ENCODE measurements around the gene RAPGEF2. TPM values are rescaled to one million over a fixed set of nuclear protein-coding genes. Genes with fewer than 3 reads are reported as not detected.
A peak's percentile ranks its signal among the peaks of the same experiment; 100 is the strongest.

Gene RAPGEF2
- total RNA-seq, 1 donor from 2014 or later = 40.6 TPM

DNA sequence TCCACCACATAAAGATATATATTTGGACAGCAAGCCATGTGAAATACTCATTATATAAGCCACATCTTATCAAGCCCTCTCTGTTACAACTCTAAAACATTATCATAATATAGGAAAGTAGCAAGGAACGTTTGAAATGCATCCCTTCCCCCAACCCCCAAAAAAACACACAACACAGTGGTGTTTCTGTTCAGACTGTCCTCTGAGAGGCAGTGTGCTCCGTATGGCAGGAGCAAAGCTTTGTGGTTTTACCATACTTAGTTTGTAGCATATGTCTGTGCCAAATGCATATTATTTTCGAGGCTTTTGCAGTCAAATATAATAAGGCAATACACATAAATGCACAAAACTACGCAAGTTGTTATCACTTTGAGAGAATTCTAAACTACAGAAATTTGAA, 194.2 kb downstream of the RAPGEF2 start:
- Mint-ChIP-seq H3K4me1 (ENCODE audit: unreplicated experiment) (peaks cover 6% of the 10 kb centered on the region), H3K36me3 (peaks cover 2% of the 10 kb centered on the region), H3K27ac (peak overlapping the region; percentile 1), H3K27me3 (no peaks in the 10 kb centered on the region), H3K9me3 (peaks cover 2% of the 10 kb centered on the region), H3K4me3 (no peak overlapping the region)
- no peak for DNase-seq (ENCODE audit: extremely low spot score, unreplicated experiment)
- TF ChIP-seq, protein P1, sequence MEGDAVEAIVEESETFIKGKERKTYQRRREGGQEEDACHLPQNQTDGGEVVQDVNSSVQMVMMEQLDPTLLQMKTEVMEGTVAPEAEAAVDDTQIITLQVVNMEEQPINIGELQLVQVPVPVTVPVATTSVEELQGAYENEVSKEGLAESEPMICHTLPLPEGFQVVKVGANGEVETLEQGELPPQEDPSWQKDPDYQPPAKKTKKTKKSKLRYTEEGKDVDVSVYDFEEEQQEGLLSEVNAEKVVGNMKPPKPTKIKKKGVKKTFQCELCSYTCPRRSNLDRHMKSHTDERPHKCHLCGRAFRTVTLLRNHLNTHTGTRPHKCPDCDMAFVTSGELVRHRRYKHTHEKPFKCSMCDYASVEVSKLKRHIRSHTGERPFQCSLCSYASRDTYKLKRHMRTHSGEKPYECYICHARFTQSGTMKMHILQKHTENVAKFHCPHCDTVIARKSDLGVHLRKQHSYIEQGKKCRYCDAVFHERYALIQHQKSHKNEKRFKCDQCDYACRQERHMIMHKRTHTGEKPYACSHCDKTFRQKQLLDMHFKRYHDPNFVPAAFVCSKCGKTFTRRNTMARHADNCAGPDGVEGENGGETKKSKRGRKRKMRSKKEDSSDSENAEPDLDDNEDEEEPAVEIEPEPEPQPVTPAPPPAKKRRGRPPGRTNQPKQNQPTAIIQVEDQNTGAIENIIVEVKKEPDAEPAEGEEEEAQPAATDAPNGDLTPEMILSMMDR (conservative IDR thresholded peaks at IDR 0.05) = no peak

DNA sequence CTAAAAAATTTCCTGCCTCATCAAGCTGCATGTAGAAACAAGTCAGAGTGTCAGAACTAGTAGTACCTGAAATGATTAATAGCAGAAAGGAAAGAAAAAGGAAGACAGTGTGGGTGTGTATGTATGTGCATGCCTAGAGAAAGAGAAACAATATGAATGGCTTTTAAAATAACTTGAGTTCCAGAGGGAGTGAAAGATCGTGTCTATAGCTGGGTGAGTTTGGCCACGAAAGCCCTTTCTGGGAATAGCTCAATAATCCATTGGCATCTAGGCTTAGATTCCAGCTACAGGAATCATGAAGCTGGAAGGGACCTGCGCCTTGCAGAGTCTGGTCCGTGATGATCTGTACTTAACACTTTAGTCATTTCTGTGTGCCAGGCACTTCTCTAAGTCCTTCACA, 195.6 kb downstream of the RAPGEF2 start:
- no peak for DNase-seq (ENCODE audit: extremely low spot score, unreplicated experiment)
- TF ChIP-seq, protein P1 (conservative IDR thresholded peaks at IDR 0.05) = no peak
- H3K27ac Mint-ChIP-seq = peak overlapping the region; percentile 88
- no peaks in the 10 kb centered on the region for H3K36me3 Mint-ChIP-seq
- H3K9me3 Mint-ChIP-seq = no peaks in the 10 kb centered on the region
- no peaks in the 10 kb centered on the region for H3K27me3 Mint-ChIP-seq
- peaks cover 4% of the 10 kb centered on the region for H3K4me1 Mint-ChIP-seq (ENCODE audit: unreplicated experiment)
- H3K4me3 Mint-ChIP-seq = peak overlapping the region; percentile 68

DNA sequence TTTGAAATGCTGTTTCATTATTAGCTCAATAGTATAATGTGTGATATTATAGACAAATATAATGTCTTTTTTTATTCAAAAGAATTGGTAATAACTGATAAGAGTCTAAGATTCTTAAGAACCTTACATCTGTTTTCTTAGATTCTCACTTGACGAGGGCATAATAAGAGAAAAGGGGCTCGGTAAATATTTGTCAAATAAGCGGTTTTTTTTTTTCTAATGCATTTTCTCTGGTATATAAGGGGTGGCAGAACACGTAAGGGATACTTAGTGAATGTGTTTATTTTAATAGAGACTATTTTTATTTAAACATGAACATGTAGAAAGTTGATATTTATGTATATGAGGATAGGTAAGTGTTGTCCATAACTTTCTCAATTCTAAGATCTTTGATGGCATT, 200.6 kb downstream of the RAPGEF2 start:
- Mint-ChIP-seq H3K9me3 (peaks cover 5% of the 10 kb centered on the region), H3K4me3 (no peak overlapping the region), H3K4me1 (ENCODE audit: unreplicated experiment) (peaks cover 2% of the 10 kb centered on the region), H3K27ac (no peak overlapping the region), H3K27me3 (no peaks in the 10 kb centered on the region), H3K36me3 (peaks cover 23% of the 10 kb centered on the region)
- TF ChIP-seq, protein P1 (conservative IDR thresholded peaks at IDR 0.05) = no peak
- DNase-seq (ENCODE audit: extremely low spot score, unreplicated experiment) = no peak

DNA sequence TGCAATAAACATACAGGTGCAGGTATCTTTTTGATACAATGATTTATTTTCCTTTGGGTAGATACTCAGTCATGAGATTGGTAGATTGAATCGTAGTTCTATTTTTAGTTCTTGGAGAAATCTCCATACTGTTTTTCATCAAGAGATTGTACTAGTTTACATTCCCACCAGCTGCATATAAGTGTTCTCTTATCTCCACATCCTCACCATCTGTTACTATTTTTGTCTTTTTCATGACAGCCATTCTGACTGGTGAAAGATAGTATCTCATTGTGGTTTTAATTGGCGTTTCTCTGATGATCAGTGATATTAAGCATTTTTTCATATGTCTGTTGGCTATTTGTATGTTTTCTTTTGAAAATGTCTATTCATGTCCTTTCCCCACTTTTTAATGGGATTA, 202.2 kb downstream of the RAPGEF2 start:
- Mint-ChIP-seq H3K36me3 (peaks cover 23% of the 10 kb centered on the region), H3K4me1 (ENCODE audit: unreplicated experiment) (peaks cover 6% of the 10 kb centered on the region), H3K9me3 (peaks cover 5% of the 10 kb centered on the region), H3K27me3 (no peaks in the 10 kb centered on the region), H3K27ac (no peak overlapping the region), H3K4me3 (no peak overlapping the region)
- DNase-seq (ENCODE audit: extremely low spot score, unreplicated experiment) = no peak
- TF ChIP-seq, protein P1 (conservative IDR thresholded peaks at IDR 0.05) = no peak

DNA sequence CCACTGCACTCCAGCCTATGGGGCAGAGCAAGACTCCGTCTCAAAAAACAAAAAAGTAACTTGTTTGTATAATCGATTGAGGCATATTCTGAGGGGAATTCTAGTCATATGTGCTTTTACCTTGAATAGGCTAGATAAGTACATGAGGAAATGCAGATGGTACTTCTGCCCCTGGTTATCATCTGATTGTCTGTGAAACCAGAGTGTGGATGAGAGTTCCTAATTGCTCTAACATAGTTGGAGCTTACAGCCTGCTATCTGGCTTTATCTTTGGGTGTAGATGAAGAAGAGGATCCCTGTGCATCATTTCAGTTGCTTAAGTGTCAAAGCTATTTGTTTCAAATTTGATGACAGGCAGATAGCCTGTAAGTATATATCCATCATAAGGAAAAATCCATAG, 205.1 kb downstream of the RAPGEF2 start:
- H3K9me3 Mint-ChIP-seq = peaks cover 5% of the 10 kb centered on the region
- no peak for DNase-seq (ENCODE audit: extremely low spot score, unreplicated experiment)
- TF ChIP-seq, protein P1 (conservative IDR thresholded peaks at IDR 0.05) = no peak
- H3K4me1 Mint-ChIP-seq (ENCODE audit: unreplicated experiment) = peaks cover 6% of the 10 kb centered on the region
- no peaks in the 10 kb centered on the region for H3K27me3 Mint-ChIP-seq
- no peak overlapping the region for H3K4me3 Mint-ChIP-seq
- H3K36me3 Mint-ChIP-seq = peaks cover 23% of the 10 kb centered on the region
- no peak overlapping the region for H3K27ac Mint-ChIP-seq

Data from type B pancreatic cell (in vitro differentiated cells).